NT2/D1 (cell line): ENCODE data around the gene FAM20C.

ENCODE experiments used
- DNase-seq: peaks from one replicate; pipeline ENCODE4 v3.0.0-alpha.2; 2011; ENCODE audit warnings: low read depth, low spot score
- H3K27me3 ChIP-seq: 2 replicates; pipeline ENCODE4 v1.6.0; 2011; ENCODE audit warnings: mild to moderate bottlenecking; ENCODE audit not compliant: insufficient read length, insufficient read depth
- H3K36me3 ChIP-seq: 2 replicates; pipeline ENCODE4 v1.6.1; 2011; ENCODE audit warnings: mild to moderate bottlenecking, low read length, mixed read lengths; ENCODE audit not compliant: insufficient read depth, insufficient read length
- H3K4me1 ChIP-seq: 2 replicates; pipeline ENCODE4 v1.5.1; 2011; ENCODE audit not compliant: insufficient read depth, insufficient read length
- H3K4me3 ChIP-seq: 2 replicates; pipeline ENCODE4 v1.5.1; 2011; ENCODE audit warnings: low read depth; ENCODE audit not compliant: insufficient read length
- H3K9ac ChIP-seq: 2 replicates; pipeline ENCODE4 v1.6.0; 2011; ENCODE audit warnings: low read depth; ENCODE audit not compliant: insufficient read length
- H3K9me3 ChIP-seq: 2 replicates; pipeline ENCODE4 v1.5.1; 2011; ENCODE audit warnings: mild to moderate bottlenecking, low read length; ENCODE audit not compliant: insufficient read depth
- SUZ12 ChIP-seq: IDR thresholded peaks from 2 replicates; pipeline ENCODE4 v1.6.1; 2011; ENCODE audit not compliant: insufficient read length, insufficient read depth; ENCODE audit errors: extremely low read depth
- YY1 ChIP-seq: IDR thresholded peaks from 2 replicates; pipeline ENCODE4 v1.6.1; 2011; ENCODE audit not compliant: insufficient read length, insufficient read depth
- ZNF274 ChIP-seq: IDR thresholded peaks from 2 replicates; pipeline ENCODE4 v1.6.1; 2011; ENCODE audit warnings: mild to moderate bottlenecking, low read depth, low read length

Gene FAM20C

DNA sequence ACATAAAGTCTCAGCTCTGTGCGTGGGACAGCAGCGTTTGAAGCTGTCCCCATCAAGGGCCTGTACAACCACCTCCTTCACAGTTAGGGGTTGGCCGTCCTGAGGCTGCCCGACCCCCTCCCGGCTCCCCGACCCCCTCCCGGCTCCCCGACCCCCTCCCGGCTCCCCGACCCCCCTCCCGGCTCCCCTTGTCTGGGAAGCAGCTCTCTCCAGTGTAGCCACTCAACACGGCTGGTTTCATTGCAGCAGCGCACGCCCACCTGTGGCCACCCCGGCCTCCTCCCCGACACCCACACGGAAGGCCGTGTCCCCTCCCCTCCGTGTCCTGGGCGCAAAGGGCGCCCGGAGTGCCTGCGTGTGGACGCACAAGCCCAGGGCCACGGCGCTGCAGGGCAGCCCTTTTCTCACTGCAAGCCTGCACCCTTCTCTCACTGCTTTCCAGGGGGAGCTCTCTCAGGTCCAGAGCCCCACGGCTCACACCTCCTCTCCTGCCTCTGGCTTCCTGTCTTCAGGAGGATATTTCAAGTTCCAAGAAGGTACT, 20.9 kb upstream of the FAM20C start:
- H3K36me3 ChIP-seq = no peaks in the 10 kb centered on the region
- TF ChIP-seq YY1 (no peak), ZNF274 (no peak), SUZ12 (no peak)
- no peak for DNase-seq
- H3K9me3 ChIP-seq = peaks cover 6% of the 10 kb centered on the region; the same call in 1 of the 2 replicates
- peak overlapping the region; percentile 28 for H3K9ac ChIP-seq
- H3K4me1 ChIP-seq = peaks cover 19% of the 10 kb centered on the region
- H3K27me3 ChIP-seq = no peaks in the 10 kb centered on the region
- no peak overlapping the region for H3K4me3 ChIP-seq

- DNase-seq = no peak
- TF ChIP-seq SUZ12 = no peak
- TF ChIP-seq YY1 = no peak
- TF ChIP-seq ZNF274 = no peak
- Histone ChIP-seq H3K36me3 (no peaks in the 10 kb centered on the region), H3K4me1 (peaks cover 17% of the 10 kb centered on the region), H3K27me3 (no peaks in the 10 kb centered on the region), H3K9me3 (peaks cover 6% of the 10 kb centered on the region; the same call in 1 of the 2 replicates), H3K9ac (peak overlapping the region; percentile 36), H3K4me3 (no peak overlapping the region)
Measured at GRCh38 chr7:171912-172515, 20.4 kb upstream of the FAM20C start.

GRCh38 chr7:173209-173918, 19.0 kb upstream of the FAM20C start:
- peaks cover 15% of the 10 kb centered on the region for H3K4me1 ChIP-seq
- TF ChIP-seq YY1 (no peak), SUZ12 (no peak), ZNF274 (no peak)
- DNase-seq = no peak
- H3K36me3 ChIP-seq = no peaks in the 10 kb centered on the region
- H3K9me3 ChIP-seq = peaks cover 4% of the 10 kb centered on the region; the same call in 1 of the 2 replicates
- H3K9ac ChIP-seq = peak overlapping the region; percentile 9
- no peak overlapping the region for H3K4me3 ChIP-seq
- peaks cover 7% of the 10 kb centered on the region for H3K27me3 ChIP-seq

DNA sequence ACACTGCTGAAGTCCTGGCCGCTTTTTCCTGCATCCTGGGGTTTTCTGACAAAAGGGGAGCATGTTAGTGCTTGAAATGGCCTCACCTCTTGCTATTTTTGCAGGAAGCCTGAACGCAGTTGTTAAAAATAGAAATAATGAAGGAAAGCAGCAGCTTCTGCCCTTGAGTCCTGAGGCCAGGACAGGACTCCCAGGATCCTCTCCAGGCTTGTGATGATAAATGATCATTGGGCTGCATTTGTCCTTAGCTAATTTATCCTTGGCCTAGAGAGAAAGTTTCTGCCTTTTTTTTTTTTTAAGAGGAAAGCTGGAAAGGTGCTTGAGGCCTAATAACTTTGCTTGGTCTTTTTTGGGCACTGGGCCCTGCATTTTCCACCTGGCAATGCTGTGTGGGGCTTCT, 17.7 kb upstream of the FAM20C start:
- Histone ChIP-seq H3K4me3 (no peak overlapping the region), H3K4me1 (peaks cover 15% of the 10 kb centered on the region), H3K36me3 (no peaks in the 10 kb centered on the region), H3K27me3 (peaks cover 7% of the 10 kb centered on the region), H3K9me3 (no peaks in the 10 kb centered on the region), H3K9ac (no peak overlapping the region)
- TF ChIP-seq SUZ12 = no peak
- TF ChIP-seq YY1 = no peak
- TF ChIP-seq ZNF274 = no peak
- DNase-seq = no peak

GRCh38 chr7:175955-176354, 16.4 kb upstream of the FAM20C start:
- Histone ChIP-seq H3K36me3 (no peaks in the 10 kb centered on the region), H3K4me3 (no peak overlapping the region), H3K27me3 (peaks cover 7% of the 10 kb centered on the region), H3K4me1 (peaks cover 17% of the 10 kb centered on the region), H3K9me3 (no peaks in the 10 kb centered on the region), H3K9ac (no peak overlapping the region)
- TF ChIP-seq YY1 = no peak
- no peak for TF ChIP-seq SUZ12
- TF ChIP-seq ZNF274 = no peak
- DNase-seq = no peak

- Histone ChIP-seq H3K4me3 (no peak overlapping the region), H3K36me3 (no peaks in the 10 kb centered on the region), H3K9me3 (no peaks in the 10 kb centered on the region), H3K27me3 (peaks cover 7% of the 10 kb centered on the region), H3K4me1 (peaks cover 17% of the 10 kb centered on the region), H3K9ac (no peak overlapping the region)
- TF ChIP-seq ZNF274 (no peak), SUZ12 (no peak), YY1 (no peak)
- no peak for DNase-seq
Measured at GRCh38 chr7:176381-176780, 16.0 kb upstream of the FAM20C start.

DNA sequence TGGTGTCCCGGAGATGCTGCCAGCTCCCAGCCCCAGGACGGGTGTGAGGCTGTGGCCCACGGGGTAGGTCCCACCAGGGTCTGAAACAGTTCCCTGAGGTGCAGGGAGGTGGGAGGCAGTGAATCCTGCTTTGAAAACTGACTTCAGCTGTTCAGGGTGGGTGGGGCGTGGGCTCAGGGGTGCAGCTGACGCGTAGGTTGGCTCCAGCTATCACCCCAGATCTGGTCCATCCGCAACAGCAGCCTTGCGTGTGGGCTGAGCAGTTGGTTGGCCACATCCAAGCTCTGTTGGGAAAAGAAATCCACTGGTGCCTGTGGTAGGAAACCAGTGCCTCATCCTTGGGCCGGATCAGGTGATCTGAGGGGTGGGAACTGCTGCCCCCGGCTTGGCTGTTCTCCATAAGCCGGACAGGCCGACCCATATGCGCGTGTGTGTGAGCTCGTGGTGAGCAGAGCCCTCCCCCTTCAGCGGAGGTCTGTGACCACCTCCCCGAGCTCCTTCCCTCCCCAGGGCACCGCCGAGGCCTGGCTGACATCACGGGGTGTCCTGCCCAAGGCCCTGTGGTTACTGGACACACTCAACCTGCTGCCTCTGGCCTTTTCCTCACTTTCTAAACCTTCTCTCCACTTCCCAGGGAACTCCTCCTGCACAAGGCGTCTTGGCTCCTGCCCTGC, 15.4 kb upstream of the FAM20C start:
- H3K9me3 ChIP-seq = no peaks in the 10 kb centered on the region
- peaks cover 7% of the 10 kb centered on the region for H3K27me3 ChIP-seq
- no peak overlapping the region for H3K4me3 ChIP-seq
- no peaks in the 10 kb centered on the region for H3K36me3 ChIP-seq
- no peak overlapping the region for H3K9ac ChIP-seq
- no peak for TF ChIP-seq SUZ12
- peaks cover 17% of the 10 kb centered on the region for H3K4me1 ChIP-seq
- DNase-seq = no peak
